Astrocyte (in vitro differentiated cells and primary cell): ENCODE measurements around the gene UBE2L3. TPM values are rescaled to one million over a fixed set of nuclear protein-coding genes. Genes with fewer than 3 reads are reported as not detected.

ENCODE experiments used
- DNase-seq: peaks from one replicate; pipeline ENCODE4 v3.0.0-alpha.2; 2010; ENCODE audit warnings: low read depth
- FAIRE-seq: peaks from 2 replicates; lab custom pipeline; 2011; peaks lifted over from hg19 to GRCh38; lab: Jason Lieb, UNC
- H2AFZ ChIP-seq: 2 replicates; pipeline ENCODE4 v1.6.0; 2012; ENCODE audit warnings: low read depth, low read length, inconsistent platforms
- H3K27ac ChIP-seq: 2 replicates; pipeline ENCODE4 v1.5.1; 2011; ENCODE audit warnings: low read depth, low read length, inconsistent platforms
- H3K27me3 ChIP-seq: 2 replicates; pipeline ENCODE4 v1.6.0; 2011; ENCODE audit warnings: low read length, inconsistent platforms; ENCODE audit not compliant: insufficient read depth
- H3K36me3 ChIP-seq: 2 replicates; pipeline ENCODE4 v1.5.1; 2011; ENCODE audit warnings: low read length, inconsistent platforms; ENCODE audit not compliant: insufficient read depth
- H3K4me1 ChIP-seq: 2 replicates; pipeline ENCODE4 v1.5.1; 2011; ENCODE audit warnings: low read length, inconsistent platforms; ENCODE audit not compliant: insufficient read depth
- H3K4me2 ChIP-seq: 2 replicates; pipeline ENCODE4 v1.6.0; 2012; ENCODE audit warnings: low read length, inconsistent platforms
- H3K4me3 ChIP-seq: 2 replicates; pipeline ENCODE4 v1.5.1; 2011; ENCODE audit warnings: low read depth, mild to moderate bottlenecking, low read length, inconsistent platforms; ENCODE audit not compliant: insufficient read depth
- H3K79me2 ChIP-seq: 2 replicates; pipeline ENCODE4 v1.6.0; 2012; ENCODE audit warnings: mild to moderate bottlenecking, low read length, inconsistent platforms; ENCODE audit not compliant: insufficient read depth
- H3K9ac ChIP-seq: 2 replicates; pipeline ENCODE4 v1.6.0; 2012; ENCODE audit warnings: mild to moderate bottlenecking, low read length, inconsistent platforms
- H3K9me3 ChIP-seq: 2 replicates; pipeline ENCODE4 v1.5.1; 2012; ENCODE audit warnings: low read depth, mild to moderate bottlenecking, low read length, inconsistent platforms; ENCODE audit not compliant: insufficient read depth
- H4K20me1 ChIP-seq: 2 replicates; pipeline ENCODE4 v1.6.0; 2012; ENCODE audit warnings: low read length, inconsistent platforms; ENCODE audit not compliant: insufficient read depth
- H3K27ac Mint-ChIP-seq: one replicate; pipeline ENCODE4 v1.8.0; 2021; ENCODE audit warnings: mild to moderate bottlenecking, mixed read lengths; ENCODE audit not compliant: unreplicated experiment
- H3K27me3 Mint-ChIP-seq: one replicate; pipeline ENCODE4 v1.8.0; 2021; ENCODE audit warnings: low read depth, mixed read lengths; ENCODE audit not compliant: unreplicated experiment
- H3K36me3 Mint-ChIP-seq: one replicate; pipeline ENCODE4 v1.8.0; 2021; ENCODE audit warnings: low read depth, mixed read lengths; ENCODE audit not compliant: unreplicated experiment
- H3K4me1 Mint-ChIP-seq: one replicate; pipeline ENCODE4 v1.8.0; 2021; ENCODE audit warnings: low read depth, mixed read lengths; ENCODE audit not compliant: unreplicated experiment
- H3K4me3 Mint-ChIP-seq: one replicate; pipeline ENCODE4 v1.8.0; 2021; ENCODE audit warnings: mild to moderate bottlenecking, moderate library complexity, mixed read lengths; ENCODE audit not compliant: unreplicated experiment
- H3K9me3 Mint-ChIP-seq: one replicate; pipeline ENCODE4 v1.8.0; 2021; ENCODE audit warnings: mild to moderate bottlenecking, mixed read lengths; ENCODE audit not compliant: unreplicated experiment
- EZH2 ChIP-seq: IDR thresholded peaks from 2 replicates; pipeline ENCODE4 v1.6.1; 2012; ENCODE audit warnings: mild to moderate bottlenecking, low read length, inconsistent platforms; ENCODE audit not compliant: insufficient read depth
- total RNA-seq: library from RNA; stranded (reverse); gene quantifications from 2 replicates; pipeline ENCODE4 v1.2.1, GENCODE V29; 2021
- TF ChIP-seq, protein P1 (sequence below): IDR thresholded peaks from 2 replicates; pipeline ENCODE4 v1.5.1; 2011; ENCODE audit warnings: low read depth, mild to moderate bottlenecking, inconsistent platforms, low read length, moderate library complexity; ENCODE audit not compliant: insufficient read depth

UBE2L3 gene
- total RNA-seq, 1 donor from 2014 or later, result 62.8 TPM

DNA sequence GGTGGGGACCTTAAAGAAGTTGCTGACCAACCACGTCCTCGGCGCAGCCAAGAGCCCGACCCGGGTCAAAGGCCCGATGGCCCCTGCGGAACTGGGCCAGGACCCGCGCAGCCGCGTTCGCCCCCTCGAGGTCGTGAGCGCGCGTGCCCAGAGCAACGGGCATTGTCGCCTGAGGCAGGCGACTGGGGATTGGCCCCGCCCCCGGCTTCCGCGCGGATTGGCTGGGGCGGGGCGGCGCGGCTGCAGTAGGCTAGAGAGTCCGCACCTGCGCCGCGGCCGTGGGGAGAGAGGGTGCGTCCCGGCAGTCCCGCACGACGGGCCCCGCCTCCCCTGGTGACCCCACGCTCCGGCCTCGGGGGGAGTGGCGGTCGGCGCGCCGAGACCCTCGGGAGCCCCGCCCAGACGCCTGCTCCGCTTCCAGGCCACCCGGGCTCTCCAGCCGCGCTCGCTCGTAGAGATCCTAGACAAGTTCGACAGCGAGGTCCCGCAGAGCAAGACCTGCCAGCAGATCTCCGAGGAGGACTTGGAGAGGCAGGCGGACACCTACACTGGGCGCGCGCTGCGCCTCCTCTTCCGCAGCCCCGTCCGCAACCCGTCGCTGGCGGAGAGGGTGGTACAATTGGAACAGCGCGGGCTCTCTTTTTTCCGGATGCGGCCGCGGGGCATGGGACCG, 90.0 kb downstream of the UBE2L3 start:
- Histone ChIP-seq H3K4me3 (peak overlapping the region; percentile 54), H3K36me3 (peaks cover 3% of the 10 kb centered on the region), H3K4me2 (peak overlapping the region; percentile 86), H3K27ac (no peak overlapping the region), H3K79me2 (peaks cover 13% of the 10 kb centered on the region), H3K4me1 (peaks cover 15% of the 10 kb centered on the region), H4K20me1 (no peaks in the 10 kb centered on the region), H2AFZ (peak overlapping the region; percentile 75), H3K9ac (peak overlapping the region; percentile 0), H3K9me3 (no peaks in the 10 kb centered on the region), H3K27me3 (no peaks in the 10 kb centered on the region)
- Mint-ChIP-seq H3K27ac (no peak overlapping the region), H3K27me3 (peaks cover 16% of the 10 kb centered on the region), H3K4me1 (no peaks in the 10 kb centered on the region), H3K36me3 (no peaks in the 10 kb centered on the region), H3K4me3 (peak overlapping the region; percentile 67), H3K9me3 (no peaks in the 10 kb centered on the region)
- no peak for FAIRE-seq
- DNase-seq, result no peak
- TF ChIP-seq, protein P1, sequence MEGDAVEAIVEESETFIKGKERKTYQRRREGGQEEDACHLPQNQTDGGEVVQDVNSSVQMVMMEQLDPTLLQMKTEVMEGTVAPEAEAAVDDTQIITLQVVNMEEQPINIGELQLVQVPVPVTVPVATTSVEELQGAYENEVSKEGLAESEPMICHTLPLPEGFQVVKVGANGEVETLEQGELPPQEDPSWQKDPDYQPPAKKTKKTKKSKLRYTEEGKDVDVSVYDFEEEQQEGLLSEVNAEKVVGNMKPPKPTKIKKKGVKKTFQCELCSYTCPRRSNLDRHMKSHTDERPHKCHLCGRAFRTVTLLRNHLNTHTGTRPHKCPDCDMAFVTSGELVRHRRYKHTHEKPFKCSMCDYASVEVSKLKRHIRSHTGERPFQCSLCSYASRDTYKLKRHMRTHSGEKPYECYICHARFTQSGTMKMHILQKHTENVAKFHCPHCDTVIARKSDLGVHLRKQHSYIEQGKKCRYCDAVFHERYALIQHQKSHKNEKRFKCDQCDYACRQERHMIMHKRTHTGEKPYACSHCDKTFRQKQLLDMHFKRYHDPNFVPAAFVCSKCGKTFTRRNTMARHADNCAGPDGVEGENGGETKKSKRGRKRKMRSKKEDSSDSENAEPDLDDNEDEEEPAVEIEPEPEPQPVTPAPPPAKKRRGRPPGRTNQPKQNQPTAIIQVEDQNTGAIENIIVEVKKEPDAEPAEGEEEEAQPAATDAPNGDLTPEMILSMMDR, result no peak
- no peak for TF ChIP-seq EZH2

DNA sequence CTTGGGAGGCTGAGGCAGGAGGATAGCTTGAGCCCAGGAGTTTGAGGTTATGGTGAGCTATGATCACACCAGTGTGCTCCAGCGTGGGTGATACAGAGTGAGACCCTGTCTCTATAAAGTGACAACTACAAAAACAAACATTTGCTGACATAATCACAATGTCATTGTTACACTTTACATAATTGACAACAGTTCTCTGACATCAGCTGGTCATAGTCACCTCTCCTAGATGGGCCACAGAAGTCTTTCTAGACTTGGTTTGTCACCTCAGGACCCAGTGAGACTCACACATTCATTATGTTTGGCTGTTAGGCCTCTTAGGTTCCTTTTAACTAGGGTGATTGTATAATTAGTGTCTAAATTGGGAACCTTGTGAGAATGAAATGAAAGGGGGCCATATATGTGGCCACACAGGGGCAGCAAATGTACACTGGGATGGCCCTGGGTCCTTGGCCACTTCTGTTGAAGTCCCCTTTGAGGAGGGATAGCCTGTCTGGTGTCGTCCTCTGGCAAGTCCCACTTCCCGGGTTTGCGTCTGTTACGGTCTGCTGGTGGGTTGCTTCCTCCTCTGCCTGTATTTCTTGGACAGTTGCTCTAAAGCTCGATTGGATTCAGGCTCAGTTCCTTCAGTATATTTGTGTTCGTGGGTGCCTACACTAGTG, 92.5 kb downstream of the UBE2L3 start:
- Mint-ChIP-seq H3K27me3 (peaks cover 16% of the 10 kb centered on the region), H3K4me3 (no peak overlapping the region)
- no peak for FAIRE-seq

More for the DNA sequence above, 92.5 kb downstream of the UBE2L3 start:
- no peak overlapping the region for H3K27ac ChIP-seq
- no peak for DNase-seq
- H3K4me3 ChIP-seq, result no peak overlapping the region
- H3K4me1 ChIP-seq, result peaks cover 7% of the 10 kb centered on the region
- no peaks in the 10 kb centered on the region for H3K27me3 ChIP-seq
- Mint-ChIP-seq H3K9me3 (no peaks in the 10 kb centered on the region), H3K4me1 (no peaks in the 10 kb centered on the region), H3K36me3 (no peaks in the 10 kb centered on the region), H3K27ac (no peak overlapping the region)
- TF ChIP-seq, protein P1, result no peak
- TF ChIP-seq EZH2, result no peak
- no peaks in the 10 kb centered on the region for H4K20me1 ChIP-seq
- no peak overlapping the region for H2AFZ ChIP-seq
- H3K36me3 ChIP-seq, result no peaks in the 10 kb centered on the region
- H3K79me2 ChIP-seq, result no peaks in the 10 kb centered on the region
- H3K9ac ChIP-seq, result no peak overlapping the region
- no peak overlapping the region for H3K4me2 ChIP-seq
- H3K9me3 ChIP-seq, result no peaks in the 10 kb centered on the region
